Natural killer cell (primary cell): ENCODE results near the gene MISP. TPM values are rescaled to one million over a fixed set of nuclear protein-coding genes. Genes with fewer than 3 reads are reported as not detected.

Experiments
- ATAC-seq, 3 donors: fragments of 150-1000 bp in 2 of 3; fragments of 200-7000 bp in 1 of 3; cut with Tn5 transposase; 1 replicate in 1 of 3; 2 replicates in 2 of 3; pipeline ENCODE4 v1.10.0; 2021; ENCODE audit warnings: mild to moderate bottlenecking in 2 of 3, moderate library complexity in 2 of 3
- DNase-seq, 2 donors: peaks; one replicate each; pipeline versions ENCODE4 v3.0.0 to v3.0.0-alpha.2; 2013 to 2021; ENCODE audit warnings: mixed read lengths in 1 of 2
- H3K27ac ChIP-seq: one replicate; pipeline ENCODE4 v1.5.1; 2013; ENCODE audit warnings: mild to moderate bottlenecking, low read length
- H3K27me3 ChIP-seq: one replicate; pipeline ENCODE4 v1.6.1; 2013; ENCODE audit warnings: low read length; ENCODE audit not compliant: control insufficient read depth, insufficient read depth
- H3K36me3 ChIP-seq: one replicate; pipeline ENCODE4 v1.6.1; 2013; ENCODE audit warnings: low read length; ENCODE audit not compliant: control insufficient read depth, insufficient read depth
- H3K4me1 ChIP-seq: one replicate; pipeline ENCODE4 v1.6.1; 2013; ENCODE audit warnings: low read length; ENCODE audit not compliant: control insufficient read depth, insufficient read depth
- H3K4me3 ChIP-seq: one replicate; pipeline ENCODE4 v1.5.1; 2013; ENCODE audit warnings: low read length
- H3K9me3 ChIP-seq: one replicate; pipeline ENCODE4 v1.6.1; 2013; ENCODE audit warnings: low read length; ENCODE audit not compliant: control insufficient read depth, insufficient read depth
- H3K27ac Mint-ChIP-seq, 2 donors: one replicate each; pipeline ENCODE4 v1.8.0; 2022; ENCODE audit warnings: mild to moderate bottlenecking in 2 of 2, mixed read lengths in 2 of 2, moderate library complexity in 1 of 2
- H3K27me3 Mint-ChIP-seq, 2 donors: one replicate each; pipeline ENCODE4 v1.8.0; 2022; ENCODE audit warnings: low read depth in 2 of 2, mixed read lengths in 2 of 2
- H3K36me3 Mint-ChIP-seq: one replicate; pipeline ENCODE4 v1.8.0; 2022; ENCODE audit warnings: mixed read lengths
- H3K4me1 Mint-ChIP-seq, 2 donors: one replicate each; pipeline ENCODE4 v1.8.0; 2022; ENCODE audit warnings: mixed read lengths in 2 of 2
- H3K4me3 Mint-ChIP-seq: one replicate; pipeline ENCODE4 v1.8.0; 2022; ENCODE audit warnings: mild to moderate bottlenecking, moderate library complexity, mixed read lengths
- H3K9me3 Mint-ChIP-seq, 2 donors: one replicate each; pipeline ENCODE4 v1.8.0; 2022; ENCODE audit warnings: mixed read lengths in 2 of 2
- WGBS: methylation state at CpG from one replicate; pipeline ENCODE4 v1.1.7; 2013; ENCODE audit warnings: missing lambda C conversion rate; ENCODE audit not compliant: insufficient coverage; 5-methylcytosine and 5-hydroxymethylcytosine counted together
- intact Hi-C: fragments of 100-400 bp; cut with micrococcal nuclease; formaldehyde crosslinking; loops from one replicate; pipeline ENCODE4 v1.14.2; 2022
- total RNA-seq, 4 donors: library from RNA; stranded (reverse); fragments of 120-200 nt in 1 of 4; gene quantifications; one replicate each; pipeline versions ENCODE4 v1.2.3 to v1.2.4, GENCODE V29; 2013 to 2022
- TF ChIP-seq, protein P1 (sequence below): fragments of 200-600 bp; IDR thresholded peaks from one replicate; pipeline ENCODE4 v1.8.0; 2022; ENCODE audit warnings: antibody characterized with exemption

MISP gene
- total RNA-seq, 3 donors from 2014 or later (not counting 1 experiment from before 2014, with no cell fraction given), result not detected

DNA sequence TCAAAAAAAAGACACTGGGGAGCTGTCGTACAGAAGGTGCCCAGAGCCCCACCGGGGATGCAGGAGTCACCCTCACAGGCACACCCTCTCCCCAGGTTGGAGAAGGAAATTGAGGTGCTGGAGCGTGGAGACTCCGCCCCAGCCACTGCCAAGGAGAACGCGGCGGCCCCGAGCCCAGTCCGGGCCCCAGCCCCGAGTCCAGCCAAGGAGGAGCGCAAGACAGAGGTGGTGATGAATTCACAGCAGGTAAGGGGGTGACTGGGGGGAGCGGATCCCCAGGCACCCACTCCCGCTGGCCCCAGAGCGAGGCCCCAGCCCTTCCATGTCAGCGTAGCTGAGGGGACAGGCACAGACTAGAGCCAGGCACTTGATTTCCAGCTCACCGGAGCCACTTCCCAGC, 19.9 kb upstream of the MISP start:
- Mint-ChIP-seq H3K36me3 (no peaks in the 10 kb centered on the region), H3K4me3 (no peak overlapping the region), H3K4me1 (peaks cover 0 to 19% of the 10 kb centered on the region in 2 donors), H3K27me3 (peaks cover 0 to 3% of the 10 kb centered on the region in 2 donors), H3K9me3 (no peaks in the 10 kb centered on the region), H3K27ac (no peak overlapping the region)
- no peak for DNase-seq
- H3K4me1 ChIP-seq, result peaks cover 26% of the 10 kb centered on the region
- no peaks in the 10 kb centered on the region for H3K36me3 ChIP-seq
- no peak overlapping the region for H3K4me3 ChIP-seq
- 93% methylated on average over 16 of the region's 16 CpGs for WGBS
- H3K9me3 ChIP-seq, result no peaks in the 10 kb centered on the region
- TF ChIP-seq, protein P1, sequence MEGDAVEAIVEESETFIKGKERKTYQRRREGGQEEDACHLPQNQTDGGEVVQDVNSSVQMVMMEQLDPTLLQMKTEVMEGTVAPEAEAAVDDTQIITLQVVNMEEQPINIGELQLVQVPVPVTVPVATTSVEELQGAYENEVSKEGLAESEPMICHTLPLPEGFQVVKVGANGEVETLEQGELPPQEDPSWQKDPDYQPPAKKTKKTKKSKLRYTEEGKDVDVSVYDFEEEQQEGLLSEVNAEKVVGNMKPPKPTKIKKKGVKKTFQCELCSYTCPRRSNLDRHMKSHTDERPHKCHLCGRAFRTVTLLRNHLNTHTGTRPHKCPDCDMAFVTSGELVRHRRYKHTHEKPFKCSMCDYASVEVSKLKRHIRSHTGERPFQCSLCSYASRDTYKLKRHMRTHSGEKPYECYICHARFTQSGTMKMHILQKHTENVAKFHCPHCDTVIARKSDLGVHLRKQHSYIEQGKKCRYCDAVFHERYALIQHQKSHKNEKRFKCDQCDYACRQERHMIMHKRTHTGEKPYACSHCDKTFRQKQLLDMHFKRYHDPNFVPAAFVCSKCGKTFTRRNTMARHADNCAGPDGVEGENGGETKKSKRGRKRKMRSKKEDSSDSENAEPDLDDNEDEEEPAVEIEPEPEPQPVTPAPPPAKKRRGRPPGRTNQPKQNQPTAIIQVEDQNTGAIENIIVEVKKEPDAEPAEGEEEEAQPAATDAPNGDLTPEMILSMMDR, result no peak
- H3K27me3 ChIP-seq, result no peaks in the 10 kb centered on the region
- intact Hi-C loops, result no loop called here
- H3K27ac ChIP-seq, result no peak overlapping the region
- no peak for ATAC-seq

DNA sequence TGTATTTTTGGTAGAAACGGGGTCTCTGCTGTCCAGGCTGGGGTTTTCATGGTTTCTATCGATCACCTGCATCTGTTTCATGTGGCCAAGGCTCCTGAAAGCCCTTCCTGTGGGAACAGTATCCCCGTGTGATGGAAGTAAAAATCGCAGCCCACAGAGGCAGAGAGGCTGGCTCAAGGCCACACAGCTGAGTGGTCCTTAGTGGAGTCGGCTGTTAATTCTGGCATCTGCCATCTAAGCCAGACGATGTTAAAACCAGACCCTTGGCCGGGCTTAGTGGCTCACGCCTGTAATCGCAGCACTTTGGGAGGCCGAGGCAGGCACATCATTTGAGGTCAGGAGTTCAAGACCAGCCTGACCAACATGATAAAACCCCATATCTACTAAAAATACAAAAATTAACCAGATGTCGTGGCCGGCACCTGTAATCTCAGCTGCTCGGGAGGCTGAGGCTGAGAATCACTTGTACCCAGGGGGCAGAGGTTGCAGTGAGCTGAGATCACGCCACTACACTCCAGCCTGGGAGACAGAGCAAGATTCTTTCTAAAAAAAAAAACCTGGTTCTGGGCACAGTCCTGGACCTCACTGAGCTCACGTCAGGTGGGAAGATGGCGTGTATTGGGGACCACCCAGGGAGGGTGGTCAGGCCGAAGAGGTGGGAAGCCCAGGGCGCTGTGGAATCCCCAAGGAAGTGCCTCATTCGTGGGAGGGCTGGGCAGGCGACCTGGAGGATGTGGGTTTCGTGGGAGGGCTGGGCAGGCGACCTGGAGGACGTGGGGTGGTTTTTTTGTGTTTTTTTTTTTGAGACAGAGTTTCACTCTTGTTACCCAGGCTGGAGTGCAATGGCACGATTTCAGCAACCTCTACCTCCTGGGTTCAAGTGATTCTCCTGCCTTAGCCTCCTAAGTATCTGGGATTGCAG, 18.5 kb upstream of the MISP start:
- peak in 2 of 3 donors; percentile 40 to 69 for ATAC-seq
- peaks cover 0 to 23% of the 10 kb centered on the region in 2 donors for H3K4me1 Mint-ChIP-seq
- Histone ChIP-seq H3K36me3 (no peaks in the 10 kb centered on the region), H3K27ac (no peak overlapping the region), H3K4me3 (no peak overlapping the region), H3K4me1 (peaks cover 26% of the 10 kb centered on the region), H3K9me3 (no peaks in the 10 kb centered on the region), H3K27me3 (no peaks in the 10 kb centered on the region)
- no peak for DNase-seq
- no peaks in the 10 kb centered on the region for H3K9me3 Mint-ChIP-seq
- TF ChIP-seq, protein P1, result no peak
- intact Hi-C loops, result no loop called here
- no peak overlapping the region for H3K4me3 Mint-ChIP-seq
- H3K27me3 Mint-ChIP-seq, result no peaks in the 10 kb centered on the region
- H3K36me3 Mint-ChIP-seq, result no peaks in the 10 kb centered on the region
- peak overlapping the region in 1 of 2 donors; percentile 65 for H3K27ac Mint-ChIP-seq
- WGBS, result 35% methylated on average over 24 of the region's 24 CpGs

DNA sequence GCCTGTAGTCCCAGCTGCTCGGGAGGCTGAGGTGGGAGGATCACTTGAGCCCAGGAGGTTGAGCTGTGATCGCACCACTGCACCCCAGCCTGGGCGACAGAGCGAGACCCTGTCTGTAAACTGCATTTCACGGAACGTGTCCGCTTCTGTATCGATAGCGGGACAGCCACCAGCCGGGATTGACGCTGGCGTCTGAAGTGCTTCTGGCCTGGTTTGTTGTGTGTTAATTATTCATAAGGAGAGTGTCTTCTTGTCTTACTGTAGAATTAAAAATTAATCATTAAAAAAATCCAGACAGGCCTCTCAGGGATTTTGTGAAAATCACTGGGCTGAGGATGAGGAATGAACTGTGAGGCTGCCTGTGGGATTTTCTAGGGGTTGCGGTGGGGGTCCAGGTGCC, 16.2 kb upstream of the MISP start:
- Mint-ChIP-seq H3K9me3 (no peaks in the 10 kb centered on the region), H3K36me3 (no peaks in the 10 kb centered on the region), H3K4me1 (peaks cover 0 to 26% of the 10 kb centered on the region in 2 donors), H3K27me3 (no peaks in the 10 kb centered on the region), H3K4me3 (no peak overlapping the region), H3K27ac (no peak overlapping the region)
- no peak for ATAC-seq
- WGBS, result 89% methylated on average over 13 of the region's 13 CpGs
- H3K9me3 ChIP-seq, result no peaks in the 10 kb centered on the region
- TF ChIP-seq, protein P1, result no peak
- no peak overlapping the region for H3K27ac ChIP-seq
- no peak for DNase-seq
- H3K4me3 ChIP-seq, result no peak overlapping the region
- intact Hi-C loops, result loop anchor here (1.0 kb wide), 2 partner anchors 69 to 150 kb away; no protein-coding TSS in a partner anchor
- peaks cover 26% of the 10 kb centered on the region for H3K4me1 ChIP-seq
- H3K27me3 ChIP-seq, result no peaks in the 10 kb centered on the region
- H3K36me3 ChIP-seq, result no peaks in the 10 kb centered on the region
